ENCODE measurements around the gene NBEAL2. TPM values are rescaled to one million over a fixed set of nuclear protein-coding genes. Genes with fewer than 3 reads are reported as not detected.

The NBEAL2 gene
- total and polyA plus RNA-seq, 8 donors, result 59.3 to 148 (median 84.3) TPM

- ATAC-seq, result no peak
- TF ChIP-seq CTCF (IDR thresholded peaks at IDR 0.05), result no peak
- DNase-seq, result no peak
- Histone ChIP-seq H3K27me3 (no peaks in the 10 kb centered on the region), H3K36me3 (no peaks in the 10 kb centered on the region), H3K4me3 (peak overlapping the region in 1 of 2 donors; percentile 87), H3K27ac (peak overlapping the region in 1 of 2 donors; percentile 88), H3K9me3 (no peaks in the 10 kb centered on the region), H3K4me1 (peaks cover 15 to 82% of the 10 kb centered on the region in 2 donors)
- intact Hi-C loops (cut with DNase I), result no loop called here
These were observed 4.9 kb upstream of the NBEAL2 start for GRCh38 chr3:46974421-46975171.

- H3K27ac ChIP-seq, result peak within 1 kb of the TSS; percentile 88
- ATAC-seq (peak; percentile 83), DNase-seq (peak; percentile 93 to 98 (median 96))
- no peaks in the 10 kb centered on the region for H3K36me3 ChIP-seq
- no peaks in the 10 kb centered on the region for H3K9me3 ChIP-seq
- no peak for TF ChIP-seq CTCF (IDR thresholded peaks at IDR 0.05)
- intact Hi-C loops (cut with DNase I), result no loop called here
- H3K4me1 ChIP-seq, result peaks cover 18 to 81% of the 10 kb centered on the region in 2 donors
- H3K27me3 ChIP-seq, result no peaks in the 10 kb centered on the region
- H3K4me3 ChIP-seq, result peak within 1 kb of the TSS; percentile 74 to 87
These were observed 2.9 kb upstream of the NBEAL2 start, which contains the start of gene CCDC12 for GRCh38 chr3:46976326-46977190. CCDC12 (minus strand) TSS chr3:46976745; CDS start chr3:46976732, 13 bp downstream.

DNA sequence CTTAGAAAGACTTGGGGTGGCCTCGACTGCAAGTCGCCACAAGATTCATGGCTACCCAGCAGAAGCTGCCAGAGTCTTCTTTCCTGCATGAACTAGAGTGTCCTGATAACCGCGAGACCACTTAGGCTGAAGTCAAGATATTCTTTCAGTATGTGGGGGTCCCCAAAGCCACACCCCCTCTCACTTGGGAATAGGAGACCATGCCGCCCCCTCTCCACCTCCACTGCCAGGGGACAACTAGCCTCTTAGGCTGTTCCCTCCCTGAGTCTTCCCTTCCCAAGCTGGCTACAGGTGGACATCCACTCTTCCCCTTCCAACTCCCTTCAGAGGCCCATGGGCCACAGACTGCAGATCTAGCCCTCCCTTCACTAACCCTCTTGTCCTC, 1.7 kb upstream of the NBEAL2 start:
- DNase-seq (no peak), ATAC-seq (no peak)
- Histone ChIP-seq H3K36me3 (no peaks in the 10 kb centered on the region), H3K27ac (peak overlapping the region in 1 of 2 donors; percentile 88), H3K4me1 (peaks cover 16 to 81% of the 10 kb centered on the region in 2 donors), H3K9me3 (no peaks in the 10 kb centered on the region), H3K27me3 (no peaks in the 10 kb centered on the region), H3K4me3 (no peak overlapping the region)
- intact Hi-C loops (cut with DNase I), result no loop called here
- no peak for TF ChIP-seq CTCF (IDR thresholded peaks at IDR 0.05)

DNA sequence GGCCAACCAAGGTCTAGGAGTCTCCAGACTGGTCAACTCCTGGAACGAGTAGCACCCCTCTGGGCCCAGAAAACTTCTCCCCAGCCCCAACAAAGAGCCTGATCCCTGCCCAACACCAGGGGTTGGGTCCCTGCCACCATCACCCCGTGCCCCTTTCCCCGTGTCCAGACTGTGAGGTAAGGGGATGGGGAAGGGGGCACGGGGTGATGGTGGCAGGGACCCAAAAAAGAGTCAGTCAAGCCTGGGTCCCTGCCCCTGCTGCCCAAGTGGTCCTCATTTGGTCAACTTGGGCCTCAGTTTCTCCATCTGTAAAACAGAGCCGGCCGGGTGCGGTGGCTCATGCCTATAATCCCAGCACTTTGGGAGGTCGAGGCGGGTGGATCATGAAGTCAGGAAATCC, 1.1 kb upstream of the NBEAL2 start:
- intact Hi-C loops (cut with DNase I), result no loop called here
- H3K4me1 ChIP-seq, result peaks cover 16 to 82% of the 10 kb centered on the region in 2 donors
- no peak for TF ChIP-seq CTCF (IDR thresholded peaks at IDR 0.05)
- no peaks in the 10 kb centered on the region for H3K27me3 ChIP-seq
- no peaks in the 10 kb centered on the region for H3K36me3 ChIP-seq
- DNase-seq (no peak), ATAC-seq (no peak)
- H3K4me3 ChIP-seq, result peak overlapping the region in 1 of 2 donors; percentile 69
- peak overlapping the region; percentile 81 to 90 for H3K27ac ChIP-seq
- no peaks in the 10 kb centered on the region for H3K9me3 ChIP-seq
